Esophagus mucosa (tissue), 1 donor: Measurements from ENCODE around the gene THBS1. TPM values are rescaled to one million over a fixed set of nuclear protein-coding genes. Genes with fewer than 3 reads are reported as not detected.
A peak's percentile ranks its signal among the peaks of the same experiment; 100 is the strongest.

Experiments used
- ATAC-seq: fragments of 200-7000 bp; cut with Tn5 transposase; one replicate; pipeline ENCODE4 v1.9.1; 2020
- total RNA-seq: library from RNA; stranded (reverse); gene quantifications from one replicate; pipeline ENCODE4 v1.2.4, GENCODE V29; 2023
- donor health status: DM: yes; HTN: yes; CAD: no.

Gene THBS1
- 16.3 TPM for total RNA-seq

GRCh38 chr15:39580485-39581241 lies at the start of gene THBS1:
THBS1 (plus strand) TSS chr15:39581079; CDS start chr15:39581858, 779 bp downstream.
- peak; percentile 47 for ATAC-seq

- no peak for ATAC-seq
Observed at GRCh38 chr15:39534996-39535395, 45.9 kb upstream of the THBS1 start.

- ATAC-seq: no peak
Observed at GRCh38 chr15:39535466-39535865, 45.4 kb upstream of the THBS1 start.

- ATAC-seq: no peak
Observed at GRCh38 chr15:39538936-39539335, 41.9 kb upstream of the THBS1 start.

GRCh38 chr15:39539466-39539865 lies 41.4 kb upstream of the THBS1 start:
- no peak for ATAC-seq

- ATAC-seq: no peak
Observed at GRCh38 chr15:39539973-39540558, 40.8 kb upstream of the THBS1 start.

- ATAC-seq: no peak
Observed at GRCh38 chr15:39542385-39543065, 38.4 kb upstream of the THBS1 start.

- no peak for ATAC-seq
Observed at GRCh38 chr15:39543651-39544050, 37.2 kb upstream of the THBS1 start.

GRCh38 chr15:39546842-39547241 lies 34.0 kb upstream of the THBS1 start:
- ATAC-seq: no peak

- no peak for ATAC-seq
Observed at GRCh38 chr15:39548561-39548960, 32.3 kb upstream of the THBS1 start.

- ATAC-seq: no peak
Observed at GRCh38 chr15:39549912-39550311, 31.0 kb upstream of the THBS1 start.

GRCh38 chr15:39551476-39551875 lies 29.4 kb upstream of the THBS1 start:
- no peak for ATAC-seq

- no peak for ATAC-seq
Observed at GRCh38 chr15:39552556-39552955, 28.3 kb upstream of the THBS1 start.

- ATAC-seq: peak; percentile 73
Observed at GRCh38 chr15:39553947-39554693, 26.8 kb upstream of the THBS1 start.

GRCh38 chr15:39554746-39555387 lies 26.0 kb upstream of the THBS1 start:
- ATAC-seq: no peak

GRCh38 chr15:39555885-39556284 lies 25.0 kb upstream of the THBS1 start:
- peak; percentile 48 for ATAC-seq

- peak; percentile 25 for ATAC-seq
Observed at GRCh38 chr15:39556461-39556860, 24.4 kb upstream of the THBS1 start.

GRCh38 chr15:39558421-39558820 lies 22.5 kb upstream of the THBS1 start:
- no peak for ATAC-seq

GRCh38 chr15:39564972-39565665 lies 15.8 kb upstream of the THBS1 start:
- ATAC-seq: no peak

- ATAC-seq: no peak
Observed at GRCh38 chr15:39565851-39566250, 15.0 kb upstream of the THBS1 start.

- no peak for ATAC-seq
Observed at GRCh38 chr15:39573287-39573686, 7.6 kb upstream of the THBS1 start.

- no peak for ATAC-seq
Observed at GRCh38 chr15:39573844-39574243, 7.0 kb upstream of the THBS1 start.
